Measurements from ENCODE around the gene OSMR.

Gene OSMR

DNA sequence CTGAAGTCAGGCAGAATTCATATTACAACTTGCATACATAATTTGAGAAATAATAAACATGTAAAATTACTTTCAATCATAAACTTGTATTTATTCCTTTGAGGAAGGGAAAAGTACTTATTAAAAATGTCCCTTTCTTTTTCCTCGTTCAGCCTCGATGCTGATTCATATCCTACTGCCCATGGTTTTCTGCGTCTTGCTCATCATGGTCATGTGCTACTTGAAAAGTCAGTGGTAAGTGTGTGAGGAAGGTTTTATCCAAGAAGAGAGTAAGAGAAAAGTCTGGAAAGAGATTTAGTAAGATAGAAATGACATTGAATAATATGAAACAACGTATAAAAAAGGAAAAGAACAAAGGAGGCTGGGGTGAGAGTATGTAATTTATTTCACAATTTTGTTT lies 85.9 kb downstream of the OSMR start:
- DNase-seq = no peak

DNA sequence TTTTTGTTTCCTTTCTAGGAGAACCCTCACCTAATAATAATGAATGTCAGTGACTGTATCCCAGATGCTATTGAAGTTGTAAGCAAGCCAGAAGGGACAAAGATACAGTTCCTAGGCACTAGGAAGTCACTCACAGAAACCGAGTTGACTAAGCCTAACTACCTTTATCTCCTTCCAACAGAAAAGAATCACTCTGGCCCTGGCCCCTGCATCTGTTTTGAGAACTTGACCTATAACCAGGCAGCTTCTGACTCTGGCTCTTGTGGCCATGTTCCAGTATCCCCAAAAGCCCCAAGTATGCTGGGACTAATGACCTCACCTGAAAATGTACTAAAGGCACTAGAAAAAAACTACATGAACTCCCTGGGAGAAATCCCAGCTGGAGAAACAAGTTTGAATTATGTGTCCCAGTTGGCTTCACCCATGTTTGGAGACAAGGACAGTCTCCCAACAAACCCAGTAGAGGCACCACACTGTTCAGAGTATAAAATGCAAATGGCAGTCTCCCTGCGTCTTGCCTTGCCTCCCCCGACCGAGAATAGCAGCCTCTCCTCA lies 87.1 kb downstream of the OSMR start:
- DNase-seq = no peak

DNA sequence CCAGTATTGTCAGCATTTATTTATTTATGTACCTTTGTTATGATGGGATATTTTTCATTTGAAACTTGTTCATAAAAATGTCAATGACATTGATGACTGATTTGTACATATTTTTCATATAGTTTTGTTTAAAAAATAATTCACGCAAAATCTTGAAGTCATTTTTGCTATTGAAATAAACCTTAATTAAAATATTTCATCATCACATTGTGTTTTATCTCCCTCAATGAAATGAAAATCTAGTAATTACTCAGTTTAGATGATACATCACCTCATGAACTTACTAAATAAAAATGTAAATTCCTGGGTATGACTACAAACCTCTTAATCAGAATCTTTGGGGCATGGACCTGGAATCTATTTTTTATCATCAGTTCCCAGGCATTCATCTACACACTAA lies 89.6 kb downstream of the OSMR start:
- DNase-seq = no peak

DNA sequence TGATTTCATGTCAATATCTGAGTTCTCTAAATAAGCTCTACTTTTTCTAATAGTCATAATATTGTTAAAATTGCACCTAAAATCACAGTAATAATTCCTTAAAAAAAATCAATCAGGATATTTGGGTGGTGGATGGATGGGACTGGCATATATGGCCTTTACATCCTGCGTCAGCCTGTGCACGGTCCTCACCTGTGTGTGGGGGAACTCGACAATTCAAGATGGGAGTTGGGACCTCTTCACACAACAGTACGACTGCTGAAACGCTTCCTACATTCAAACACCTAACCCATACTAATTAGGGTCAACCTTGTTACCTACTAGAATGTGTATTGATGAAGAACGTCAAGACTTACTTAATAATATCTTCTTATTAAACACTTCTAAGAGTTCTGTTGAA lies 90.5 kb downstream of the OSMR start:
- DNase-seq = no peak

DNA sequence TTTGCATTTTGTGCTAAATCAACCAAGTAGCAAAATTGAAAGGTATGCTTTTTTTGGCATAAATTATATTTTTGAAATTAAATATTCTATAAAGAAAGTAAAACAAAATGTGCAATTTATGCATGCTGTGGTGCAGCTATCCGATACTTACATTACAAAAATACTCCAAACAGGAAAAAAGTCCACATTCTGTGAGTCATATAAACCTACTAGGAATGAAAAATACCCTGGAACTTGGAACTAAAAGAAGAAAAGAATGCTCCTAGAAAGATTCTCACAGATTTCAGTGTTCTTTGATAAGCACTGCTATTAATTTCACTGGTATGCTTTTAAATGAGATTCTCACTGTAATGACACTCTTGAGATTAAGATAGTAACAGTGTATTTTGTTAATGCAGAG lies 92.6 kb downstream of the OSMR start:
- no peak for DNase-seq

DNA sequence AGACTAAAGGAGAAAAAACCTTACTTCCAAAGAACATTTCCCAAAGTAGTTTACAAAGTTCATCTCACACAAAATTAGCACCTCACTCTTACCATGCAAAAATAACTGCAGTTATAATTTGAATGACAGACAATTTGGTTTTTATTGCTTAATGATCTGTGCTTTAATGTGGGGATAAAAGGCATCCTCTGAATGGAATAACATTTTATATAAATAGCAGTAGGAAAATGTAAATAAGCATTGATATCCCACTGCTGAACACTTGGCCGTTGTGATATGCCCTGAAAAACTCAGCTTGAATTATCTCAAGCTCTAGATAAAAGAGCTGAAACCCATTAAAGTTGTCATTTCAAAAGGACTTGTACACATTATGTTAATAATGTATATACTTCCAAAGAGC lies 93.2 kb downstream of the OSMR start:
- DNase-seq = no peak

DNA sequence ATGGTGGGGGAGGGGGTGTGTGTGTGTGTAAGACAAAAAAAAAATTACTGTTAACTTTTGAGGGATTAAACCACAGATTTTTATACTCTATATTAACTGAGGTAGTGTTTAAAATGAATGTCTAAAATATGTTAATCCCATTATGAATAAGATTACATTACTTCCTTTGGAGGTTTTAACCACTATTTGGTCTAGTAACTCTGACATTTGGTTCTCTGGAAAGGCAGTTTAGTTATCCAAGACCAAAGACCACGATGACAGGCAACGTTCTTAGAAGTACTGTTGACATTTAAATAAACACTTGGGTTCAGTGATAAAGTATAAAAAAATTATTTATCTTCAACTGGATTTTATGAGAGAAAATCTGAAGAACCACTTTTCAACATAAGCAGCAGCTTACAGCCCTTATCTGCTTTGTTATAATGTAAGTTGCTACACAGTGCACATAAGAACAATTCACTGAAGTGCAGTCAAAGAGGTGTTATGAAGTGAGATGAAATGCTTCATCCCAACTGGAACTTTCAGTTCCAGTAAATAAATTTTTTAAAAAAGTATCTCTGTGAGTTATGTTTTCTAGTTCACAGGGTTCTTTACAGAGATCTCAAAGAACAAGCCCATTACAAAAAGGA lies 94.5 kb downstream of the OSMR start:
- no peak for DNase-seq

DNA sequence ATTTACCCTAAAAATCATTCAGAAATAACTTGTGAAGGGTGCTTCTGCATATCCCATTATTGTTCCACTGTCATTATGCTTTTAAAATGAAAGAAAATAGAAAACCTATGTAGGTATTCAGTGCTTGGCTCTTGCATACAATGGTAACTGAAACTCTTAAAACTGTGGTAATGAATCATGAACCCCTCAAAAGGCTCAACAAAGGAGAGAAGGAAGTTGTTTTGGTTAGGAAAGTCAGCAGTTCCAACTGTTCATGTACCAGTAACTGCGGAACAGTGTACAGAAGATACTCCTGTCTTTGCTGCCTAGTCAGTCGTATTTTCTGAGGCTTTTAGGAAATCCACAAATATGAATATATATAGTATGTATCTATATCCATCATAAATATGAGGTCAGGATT lies 96.1 kb downstream of the OSMR start:
- no peak for DNase-seq

DNA sequence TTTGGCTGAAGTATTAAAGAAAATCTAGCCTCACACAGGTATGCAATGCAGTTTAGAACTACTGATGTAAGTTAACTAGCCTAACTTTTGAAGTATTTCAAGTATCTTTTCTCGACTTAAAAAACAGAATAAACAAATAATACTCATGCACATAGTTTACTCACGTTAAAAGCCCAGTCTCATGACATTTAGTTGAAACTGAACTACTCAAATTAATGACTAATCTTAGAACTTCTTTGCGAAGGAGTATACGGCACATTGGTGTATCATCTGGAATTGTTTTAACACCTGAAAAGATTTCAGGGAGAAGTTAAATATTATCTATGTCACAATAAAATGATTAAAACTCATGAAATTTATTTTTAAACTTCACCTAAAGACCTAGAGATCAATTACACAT lies 98.5 kb downstream of the OSMR start:
- no peak for DNase-seq

DNA sequence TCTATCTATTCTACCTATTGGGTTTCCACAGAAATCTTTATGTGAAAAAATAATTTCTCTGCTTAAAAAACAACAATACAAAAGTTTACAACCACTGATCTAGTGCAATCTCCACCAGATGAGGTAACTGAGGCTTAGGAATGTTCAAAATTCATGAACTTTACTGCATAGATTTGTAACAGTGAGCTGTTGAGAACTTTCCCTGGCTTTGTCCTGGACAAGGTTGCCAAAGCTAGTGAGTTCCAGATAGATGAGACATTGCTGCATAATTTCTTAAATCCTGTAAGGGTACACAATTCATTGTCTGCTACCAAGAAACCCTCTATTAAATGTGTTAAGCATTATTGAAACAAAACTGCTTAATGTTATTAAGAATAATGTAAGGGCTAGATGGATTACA lies 102.7 kb downstream of the OSMR start:
- DNase-seq = no peak

DNA sequence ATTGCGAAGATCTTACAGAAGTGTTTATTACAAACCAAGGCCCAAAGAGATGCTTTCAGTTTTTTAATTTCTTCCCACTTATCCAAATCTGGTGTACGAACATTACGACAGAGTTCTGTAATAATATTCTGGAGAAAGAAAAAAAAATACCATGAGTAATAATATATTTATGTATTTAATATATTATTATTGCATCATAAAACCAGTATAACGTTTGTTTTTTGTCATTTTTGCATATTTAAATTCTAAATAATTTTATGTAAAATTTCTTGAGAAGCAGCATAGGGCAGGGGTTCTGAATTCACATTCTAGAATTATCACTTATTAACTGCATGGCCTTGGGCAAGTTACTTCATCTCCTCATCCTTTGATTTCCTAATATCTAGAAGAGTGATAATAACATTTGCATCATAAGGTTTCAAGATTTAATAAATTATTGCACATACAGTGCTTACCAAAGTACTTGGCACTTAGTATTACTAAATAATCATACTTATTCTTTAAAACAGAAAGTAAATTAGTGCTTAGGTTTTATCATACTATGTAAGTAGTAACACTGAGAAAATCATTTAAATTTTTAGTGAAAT lies 107.7 kb downstream of the OSMR start:
- DNase-seq = no peak

DNA sequence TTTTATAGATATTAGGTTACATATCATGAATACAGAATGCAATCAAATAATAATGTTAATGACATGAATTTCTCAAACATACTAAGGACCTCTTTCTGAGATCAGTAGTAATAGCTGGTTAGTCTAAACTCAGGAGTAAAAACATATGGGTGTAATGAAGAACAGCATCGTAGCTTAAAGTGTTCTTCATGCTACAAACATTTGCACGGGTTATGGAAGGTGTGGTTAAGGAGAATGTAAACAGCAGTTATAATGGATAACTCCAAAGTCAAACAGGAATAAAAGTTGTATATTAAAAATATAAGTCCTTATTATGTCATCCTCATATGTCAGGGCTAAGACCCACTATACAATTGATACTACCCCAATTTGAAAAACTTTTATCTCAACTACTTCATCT lies 115.9 kb downstream of the OSMR start:
- no peak for DNase-seq

DNA sequence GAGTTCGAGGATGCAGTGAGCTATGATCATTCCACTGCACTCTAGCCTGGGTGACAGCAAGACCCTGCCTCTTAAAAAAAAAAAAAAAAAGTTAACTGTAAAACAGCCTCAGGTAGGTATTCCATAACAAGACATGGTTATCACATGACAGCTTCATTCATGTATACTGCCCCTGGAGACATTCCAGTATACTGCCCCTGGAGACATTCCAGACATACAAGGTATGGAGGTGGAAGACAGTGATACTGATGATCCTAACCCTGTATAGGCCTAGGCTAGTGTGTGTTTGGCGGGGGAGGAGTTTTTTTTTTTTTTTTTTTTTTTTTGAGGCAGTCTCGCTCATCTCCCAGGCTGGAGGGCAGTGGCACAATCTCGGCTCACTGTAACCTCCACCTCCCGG lies 122.9 kb downstream of the OSMR start:
- DNase-seq = no peak

DNA sequence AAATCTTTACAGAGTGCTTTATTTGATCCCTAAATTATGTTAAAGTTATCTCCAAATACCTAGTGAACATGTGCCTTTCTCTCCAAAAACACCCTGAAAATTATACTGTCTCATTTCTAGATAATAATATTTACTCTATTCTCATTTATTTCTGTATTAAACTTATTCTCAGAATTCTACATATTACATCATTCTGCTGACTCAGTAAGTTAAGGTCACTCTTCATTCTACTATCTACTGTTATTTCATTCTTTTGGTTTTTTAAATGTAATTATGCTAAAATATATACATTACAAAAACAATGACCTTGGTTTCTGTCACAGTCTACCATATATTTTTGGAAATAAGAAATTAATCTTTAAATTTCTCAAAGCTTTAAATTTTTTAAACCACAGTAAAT lies 132.2 kb downstream of the OSMR start:
- DNase-seq = no peak

DNA sequence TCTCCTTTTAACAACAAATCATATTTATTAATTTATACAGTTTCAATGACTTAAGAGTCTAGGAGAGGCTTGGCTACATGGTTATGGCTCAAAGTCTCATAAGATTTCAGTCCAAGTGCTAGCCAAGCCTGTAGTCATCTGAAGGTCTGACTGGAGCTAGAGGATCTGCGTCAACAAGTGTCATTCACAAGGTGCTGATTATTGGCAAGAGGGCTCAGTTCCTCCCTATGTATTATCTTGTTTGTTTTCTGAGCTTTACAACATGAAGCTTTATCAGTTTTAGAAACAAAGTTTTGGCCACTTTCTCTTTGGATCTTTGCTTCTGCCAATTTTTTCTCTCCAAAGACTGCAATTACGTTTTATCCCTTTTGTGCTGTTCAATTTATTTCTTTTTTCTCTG lies 133.7 kb downstream of the OSMR start:
- no peak for DNase-seq
